Transverse colon (tissue), 4 donors: ENCODE results near the gene ADCY2. TPM values are rescaled to one million over a fixed set of nuclear protein-coding genes. Genes with fewer than 3 reads are reported as not detected.

Source experiments
- DNase-seq: peaks from one replicate; pipeline ENCODE4 v3.0.0-alpha.2; 2019
- H3K27ac ChIP-seq, 4 donors: fragments of 200-600 bp; sonication (generic); 2 replicates each; pipeline ENCODE4 v1.5.1; 2016 to 2018; ENCODE audit warnings: inconsistent platforms in 4 of 4
- H3K27me3 ChIP-seq: fragments of 200-600 bp; sonication (generic); 2 replicates; pipeline ENCODE4 v1.5.1; 2017; ENCODE audit warnings: inconsistent platforms
- H3K36me3 ChIP-seq, 4 donors: fragments of 200-600 bp; sonication (generic); 2 replicates each; pipeline ENCODE4 v1.5.1; 2017 to 2019; ENCODE audit warnings: inconsistent platforms in 4 of 4
- H3K4me1 ChIP-seq, 4 donors: fragments of 200-600 bp; sonication (generic); 2 replicates each; pipeline ENCODE4 v1.5.1; 2017 to 2020; ENCODE audit warnings: inconsistent platforms in 4 of 4
- H3K4me3 ChIP-seq, 4 donors: fragments of 200-600 bp; sonication (generic); 1 replicate in 1 of 4; 2 replicates in 3 of 4; pipeline versions ENCODE4 v1.5.1 to v1.6.1; 2017 to 2019; ENCODE audit warnings: inconsistent platforms in 4 of 4
- H3K9me3 ChIP-seq, 2 donors: fragments of 200-600 bp; sonication (generic); 2 replicates each; pipeline ENCODE4 v1.5.1; 2017 to 2019; ENCODE audit warnings: inconsistent platforms in 2 of 2
- EP300 ChIP-seq: sonication (generic); formaldehyde crosslinking; IDR thresholded peaks from one replicate; pipeline ENCODE4 v1.6.1; 2017; ENCODE audit warnings: antibody characterized with exemption, low read depth
- POLR2A ChIP-seq: fragments of 450-650 bp; IDR thresholded peaks from one replicate; pipeline ENCODE4 v1.6.1; 2016; ENCODE audit warnings: antibody characterized with exemption, mild to moderate bottlenecking, moderate library complexity
- POLR2AphosphoS5 ChIP-seq, 3 donors: sonication (generic); formaldehyde crosslinking; IDR thresholded peaks; one replicate each; pipeline ENCODE4 v1.6.1; 2016; ENCODE audit warnings: antibody characterized with exemption in 3 of 3
- WGBS, 2 donors: methylation state at CpG; one replicate each; pipeline ENCODE4 v1.1.5; 2018; ENCODE audit warnings: low coverage in 1 of 2; 5-methylcytosine and 5-hydroxymethylcytosine counted together
- in situ Hi-C, 4 donors: fragments of 200-750 bp; cut with MboI; loops; one replicate each; pipeline versions ENCODE4 v1.15.0 to v1.15.1; 2017; ENCODE audit warnings: low sequenced_read_pairs in 3 of 4, low pct_ligation_motif_present in 1 of 4, low pct_unique_long_range_greater_than_20kb in 1 of 4
- intact Hi-C: fragments of 100-400 bp; cut with DNase I; formaldehyde crosslinking; loops from one replicate; pipeline ENCODE4 v1.15.1; 2023; ENCODE audit warnings: low total_unique reads
- total RNA-seq, 4 donors: library from RNA; depleted of rRNA; stranded (reverse); fragments of >200 nt; gene quantifications; one replicate each; pipeline ENCODE4 v1.1.0, GENCODE V29; 2016
- TF ChIP-seq, protein P1 (sequence below), 5 experiments: fragments of 200-600 bp in 3 of 5; fragments of 450-650 bp in 2 of 5; sonication (generic) in 3 of 5; IDR thresholded peaks; 1 replicate in 2 of 5; 2 replicates in 3 of 5; pipeline ENCODE4 v1.5.1; 2016 to 2017; ENCODE audit warnings: antibody characterized with exemption in 5 of 5, inconsistent platforms in 3 of 5, mild to moderate bottlenecking in 2 of 5, moderate library complexity in 1 of 5

Gene ADCY2
- total RNA-seq, 4 donors from 2014 or later = 1.4 to 4.5 (median 3.1) TPM

DNA sequence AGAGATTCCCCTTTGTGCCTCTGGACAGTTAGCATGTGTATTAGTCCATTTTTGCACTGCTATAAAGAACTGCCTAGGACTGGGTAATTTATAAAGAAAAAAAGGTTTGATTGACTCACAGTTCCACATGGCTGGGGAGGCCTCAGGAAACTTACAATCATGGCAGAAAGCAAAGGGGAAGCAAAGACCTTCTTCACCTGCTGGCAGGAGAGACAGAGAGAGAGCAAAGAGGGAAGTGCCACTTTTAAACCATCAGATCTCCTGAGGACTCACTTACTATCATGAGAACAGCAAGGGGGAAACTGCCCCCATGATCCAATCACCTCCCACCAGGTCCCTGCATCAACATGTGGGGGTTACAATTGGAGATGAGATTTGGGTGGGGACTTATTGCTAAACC, 449.0 kb downstream of the ADCY2 start:
- in situ Hi-C loops (no loop called here), intact Hi-C loops (no loop called here)
- H3K4me1 ChIP-seq = peaks cover 3 to 5% (median 3%) of the 10 kb centered on the region in 4 donors
- no peak overlapping the region for H3K27ac ChIP-seq
- no peak overlapping the region for H3K4me3 ChIP-seq
- H3K36me3 ChIP-seq = no peaks in the 10 kb centered on the region
- DNase-seq = no peak
- TF ChIP-seq POLR2AphosphoS5 (IDR thresholded peaks at IDR 0.05) (no peak), POLR2A (no peak)
- peaks cover 20% of the 10 kb centered on the region for H3K27me3 ChIP-seq
- no peaks in the 10 kb centered on the region for H3K9me3 ChIP-seq

DNA sequence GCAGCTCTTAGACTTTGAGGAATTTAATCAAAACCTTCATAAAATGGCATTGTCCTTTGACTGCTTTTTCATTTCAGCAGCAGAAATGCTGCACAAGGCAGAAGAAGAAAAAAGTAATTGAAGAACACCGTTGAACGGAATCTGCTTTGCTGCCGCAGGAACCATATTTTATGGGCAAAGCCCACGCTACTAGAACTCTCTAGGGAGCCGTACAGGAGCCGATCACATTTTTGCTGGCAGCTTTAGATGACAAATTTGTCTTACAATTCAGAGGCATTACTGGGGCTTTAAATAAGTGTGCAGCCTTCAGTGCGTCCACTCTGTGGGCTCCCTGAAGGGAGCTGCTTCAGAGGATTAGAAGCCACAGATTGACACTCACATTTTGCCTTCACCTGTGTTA, 449.6 kb downstream of the ADCY2 start:
- in situ Hi-C loops = no loop called here
- Histone ChIP-seq H3K36me3 (no peaks in the 10 kb centered on the region), H3K9me3 (no peaks in the 10 kb centered on the region), H3K4me1 (peaks cover 6 to 12% (median 9%) of the 10 kb centered on the region in 4 donors), H3K27ac (no peak overlapping the region), H3K4me3 (no peak overlapping the region), H3K27me3 (peaks cover 27% of the 10 kb centered on the region)
- 61 to 74% methylated on average over 4 to 7 of the region's 7 CpGs for WGBS, 2 donors
- no peak for DNase-seq
- intact Hi-C loops = no loop called here
- TF ChIP-seq, protein P1, sequence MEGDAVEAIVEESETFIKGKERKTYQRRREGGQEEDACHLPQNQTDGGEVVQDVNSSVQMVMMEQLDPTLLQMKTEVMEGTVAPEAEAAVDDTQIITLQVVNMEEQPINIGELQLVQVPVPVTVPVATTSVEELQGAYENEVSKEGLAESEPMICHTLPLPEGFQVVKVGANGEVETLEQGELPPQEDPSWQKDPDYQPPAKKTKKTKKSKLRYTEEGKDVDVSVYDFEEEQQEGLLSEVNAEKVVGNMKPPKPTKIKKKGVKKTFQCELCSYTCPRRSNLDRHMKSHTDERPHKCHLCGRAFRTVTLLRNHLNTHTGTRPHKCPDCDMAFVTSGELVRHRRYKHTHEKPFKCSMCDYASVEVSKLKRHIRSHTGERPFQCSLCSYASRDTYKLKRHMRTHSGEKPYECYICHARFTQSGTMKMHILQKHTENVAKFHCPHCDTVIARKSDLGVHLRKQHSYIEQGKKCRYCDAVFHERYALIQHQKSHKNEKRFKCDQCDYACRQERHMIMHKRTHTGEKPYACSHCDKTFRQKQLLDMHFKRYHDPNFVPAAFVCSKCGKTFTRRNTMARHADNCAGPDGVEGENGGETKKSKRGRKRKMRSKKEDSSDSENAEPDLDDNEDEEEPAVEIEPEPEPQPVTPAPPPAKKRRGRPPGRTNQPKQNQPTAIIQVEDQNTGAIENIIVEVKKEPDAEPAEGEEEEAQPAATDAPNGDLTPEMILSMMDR (IDR thresholded peaks at IDR 0.05) = no peak
- TF ChIP-seq EP300 (no peak), POLR2A (no peak), POLR2AphosphoS5 (IDR thresholded peaks at IDR 0.05) (no peak)

DNA sequence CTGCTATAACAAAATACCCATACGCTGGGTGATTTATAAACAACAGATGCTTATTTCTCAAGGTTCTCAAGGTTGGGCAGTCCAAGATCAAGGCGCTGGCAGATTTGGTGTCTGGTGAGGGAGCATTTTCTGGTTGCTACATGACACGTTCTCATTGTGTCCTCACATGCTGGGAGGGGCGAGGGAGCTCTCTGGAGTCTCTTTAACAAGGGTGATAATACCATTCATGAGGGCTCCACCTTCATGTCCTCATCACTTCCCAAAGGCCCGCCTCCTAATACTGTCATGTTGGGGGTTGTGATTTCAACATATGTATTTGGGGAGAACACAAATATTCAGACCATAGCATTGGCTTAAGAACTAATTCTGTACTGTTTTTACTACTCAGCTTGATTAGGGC, 450.4 kb downstream of the ADCY2 start:
- no peak overlapping the region for H3K27ac ChIP-seq
- no peak overlapping the region for H3K4me3 ChIP-seq
- H3K27me3 ChIP-seq = peaks cover 34% of the 10 kb centered on the region
- in situ Hi-C loops = no loop called here
- no peaks in the 10 kb centered on the region for H3K9me3 ChIP-seq
- TF ChIP-seq POLR2AphosphoS5 (IDR thresholded peaks at IDR 0.05) (no peak), POLR2A (no peak), EP300 (no peak)
- TF ChIP-seq, protein P1 (IDR thresholded peaks at IDR 0.05) = no peak
- H3K36me3 ChIP-seq = no peaks in the 10 kb centered on the region
- H3K4me1 ChIP-seq = peaks cover 6 to 18% (median 9%) of the 10 kb centered on the region in 4 donors
- intact Hi-C loops = no loop called here
- no peak for DNase-seq
- WGBS, 2 donors = 82 to 88% methylated on average over 1 to 5 of the region's 5 CpGs

DNA sequence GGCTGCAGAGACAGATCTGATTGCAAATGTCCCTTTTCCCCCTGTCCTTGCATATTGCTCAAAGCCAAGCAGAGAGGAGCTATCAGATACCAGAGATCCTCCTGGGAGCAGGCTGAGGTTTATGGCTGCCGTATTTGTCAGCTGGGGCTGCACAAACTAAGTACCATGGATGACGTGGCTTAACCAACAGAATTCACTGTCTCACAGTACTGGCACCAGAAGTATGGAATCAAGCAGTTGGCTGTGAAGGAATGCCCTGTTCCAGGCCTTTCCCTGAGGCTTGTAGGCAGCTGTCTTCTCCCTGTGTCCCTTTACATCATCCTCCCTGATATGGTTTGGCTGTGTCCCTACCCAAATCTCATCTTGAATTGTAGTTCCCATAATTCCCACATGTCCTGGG, 452.4 kb downstream of the ADCY2 start:
- intact Hi-C loops = no loop called here
- Histone ChIP-seq H3K27me3 (peaks cover 40% of the 10 kb centered on the region), H3K9me3 (no peaks in the 10 kb centered on the region), H3K4me3 (no peak overlapping the region), H3K4me1 (peaks cover 6 to 18% (median 9%) of the 10 kb centered on the region in 4 donors), H3K27ac (no peak overlapping the region), H3K36me3 (no peaks in the 10 kb centered on the region)
- DNase-seq = no peak
- in situ Hi-C loops = no loop called here
- 50% methylated on average over 2 of the region's 2 CpGs; no CpG with 5 or more reads in 1 of the 2 donors for WGBS, 2 donors
- TF ChIP-seq EP300 (no peak), POLR2AphosphoS5 (IDR thresholded peaks at IDR 0.05) (no peak), POLR2A (no peak)
- TF ChIP-seq, protein P1 (IDR thresholded peaks at IDR 0.05) = no peak
